H1 (cell line): ENCODE measurements around the gene SPDEF. TPM values are rescaled to one million over a fixed set of nuclear protein-coding genes. Genes with fewer than 3 reads are reported as not detected.
A peak's percentile ranks its signal among the peaks of the same experiment; 100 is the strongest.

Source experiments
- CTCF ChIA-PET: fragments of 300-600 bp; sonication (Branson Sonifier 250); formaldehyde crosslinking; loops from one replicate; lab custom pipeline; 2021; ENCODE audit not compliant: partially characterized antibody; lab: Charles Lee
- POLR2A ChIA-PET: fragments of 300-600 bp; sonication (Branson Sonifier 250); formaldehyde crosslinking; loops from one replicate; lab custom pipeline; 2021; ENCODE audit warnings: inconsistent platforms; ENCODE audit not compliant: partially characterized antibody; lab: Charles Lee
- DNase-seq, 2 experiments: peaks; one replicate each; pipeline versions ENCODE4 v3.0.0 to v3.0.0-alpha.2; 2010 to 2022; ENCODE audit warnings: low spot score in 2 of 2, low read depth in 1 of 2, mixed read lengths in 1 of 2
- FAIRE-seq: peaks from 2 replicates; lab custom pipeline; 2011; peaks lifted over from hg19 to GRCh38; lab: Jason Lieb, UNC
- H2AFZ ChIP-seq: 2 replicates; pipeline ENCODE4 v1.8.1; 2012; ENCODE audit warnings: low read length, inconsistent platforms
- H2AK5ac ChIP-seq: 2 replicates; pipeline ENCODE4 v1.6.1; 2013; ENCODE audit warnings: low read depth, low read length
- H2BK120ac ChIP-seq: replicated peaks from 2 replicates; pipeline ENCODE3; 2013; ENCODE audit warnings: low read depth, low read length, inconsistent platforms
- H2BK12ac ChIP-seq: 2 replicates; pipeline ENCODE4 v1.6.1; 2013; ENCODE audit warnings: low read depth, low read length
- H2BK15ac ChIP-seq: 2 replicates; pipeline ENCODE4 v1.6.1; 2013; ENCODE audit warnings: low read length
- H2BK20ac ChIP-seq: 2 replicates; pipeline ENCODE4 v1.6.1; 2013; ENCODE audit warnings: low read length
- H2BK5ac ChIP-seq: 2 replicates; pipeline ENCODE4 v1.6.1; 2013; ENCODE audit warnings: low read depth, low read length
- H3K14ac ChIP-seq: 2 replicates; pipeline ENCODE4 v1.6.1; 2013; ENCODE audit warnings: inconsistent platforms; ENCODE audit not compliant: insufficient read length
- H3K18ac ChIP-seq: 2 replicates; pipeline ENCODE4 v1.6.1; 2013; ENCODE audit warnings: low read length; ENCODE audit errors: extremely low read depth
- H3K23ac ChIP-seq: 2 replicates; pipeline ENCODE4 v1.6.1; 2013; ENCODE audit warnings: inconsistent platforms; ENCODE audit not compliant: insufficient read length
- H3K23me2 ChIP-seq: 2 replicates; pipeline ENCODE4 v1.6.1; 2013; ENCODE audit warnings: low read depth, low read length
- H3K27ac ChIP-seq: 2 replicates; pipeline ENCODE4 v1.6.1; 2011; ENCODE audit warnings: low read depth, low read length, inconsistent platforms
- H3K27me3 ChIP-seq, 4 experiments: replicated peaks in 1 of 4; 1 replicate in 1 of 4; 2 replicates in 3 of 4; pipeline versions ENCODE4 v1.6.1 to v1.8.1; 2011 to 2013; ENCODE audit warnings: low read length in 3 of 4, mild to moderate bottlenecking in 3 of 4, inconsistent platforms in 2 of 4, mixed read lengths in 2 of 4, moderate library complexity in 1 of 4; ENCODE audit not compliant: control insufficient read depth in 3 of 4, insufficient read depth in 3 of 4; ENCODE audit errors: extremely low read depth in 1 of 4
- H3K36me3 ChIP-seq, 4 experiments: 2 replicates each; pipeline versions ENCODE4 v1.6.1 to v1.8.1; 2011 to 2013; ENCODE audit warnings: mild to moderate bottlenecking in 4 of 4, low read length in 3 of 4, moderate library complexity in 2 of 4, control low read depth in 1 of 4, inconsistent platforms in 1 of 4; ENCODE audit not compliant: insufficient read depth in 4 of 4, control insufficient read depth in 2 of 4
- H3K4ac ChIP-seq: replicated peaks from 2 replicates; pipeline ENCODE3; 2013; ENCODE audit warnings: low read length, low read depth, mixed read lengths, inconsistent platforms; ENCODE audit not compliant: insufficient read length
- H3K4me1 ChIP-seq, 4 experiments: replicated peaks in 1 of 4; 1 replicate in 1 of 4; 2 replicates in 3 of 4; pipeline versions ENCODE4 v1.6.1 to v1.8.1; 2011 to 2013; ENCODE audit warnings: low read length in 3 of 4, inconsistent platforms in 2 of 4, mixed read lengths in 1 of 4; ENCODE audit not compliant: insufficient read depth in 4 of 4, control insufficient read depth in 3 of 4
- H3K4me2 ChIP-seq, 2 experiments: 2 replicates each; pipeline versions ENCODE4 v1.6.1 to v1.8.1; 2011 to 2013; ENCODE audit warnings: low read depth in 2 of 2, low read length in 2 of 2, control low read depth in 1 of 2, inconsistent platforms in 1 of 2, mild to moderate bottlenecking in 1 of 2; ENCODE audit not compliant: insufficient read depth in 1 of 2
- H3K4me3 ChIP-seq, 4 experiments: fragments of 200-600, 300-600 bp in 1 of 4; sonication (generic), shearing (Covaris generic), sonication (Bioruptor Twin) in 1 of 4; 2 replicates each; pipeline versions ENCODE4 v1.5.1 to v1.8.1; 2011 to 2016; ENCODE audit warnings: low read length in 4 of 4, low read depth in 3 of 4, control low read depth in 2 of 4, inconsistent platforms in 2 of 4, mild to moderate bottlenecking in 2 of 4, mixed read lengths in 1 of 4, moderate library complexity in 1 of 4; ENCODE audit not compliant: insufficient read depth in 2 of 4; ENCODE audit errors: extremely low read depth in 1 of 4
- H3K56ac ChIP-seq: replicated peaks from 2 replicates; pipeline ENCODE3; 2013; ENCODE audit warnings: low read depth, mild to moderate bottlenecking, mixed read lengths, low read length, inconsistent platforms; ENCODE audit not compliant: insufficient read length
- H3K79me1 ChIP-seq: 2 replicates; pipeline ENCODE4 v1.6.1; 2013; ENCODE audit warnings: low read depth, low read length, control low read depth
- H3K79me2 ChIP-seq, 2 experiments: 2 replicates each; pipeline versions ENCODE4 v1.6.1 to v1.8.1; 2012 to 2013; ENCODE audit warnings: low read length in 2 of 2, mild to moderate bottlenecking in 2 of 2, inconsistent platforms in 1 of 2; ENCODE audit not compliant: insufficient read depth in 2 of 2, control insufficient read depth in 1 of 2
- H3K9ac ChIP-seq, 4 experiments: replicated peaks in 1 of 4; 1 replicate in 1 of 4; 2 replicates in 3 of 4; pipeline versions ENCODE4 v1.6.1 to v1.8.1; 2011 to 2013; ENCODE audit warnings: low read depth in 3 of 4, low read length in 3 of 4, control low read depth in 2 of 4, mild to moderate bottlenecking in 2 of 4, moderate library complexity in 2 of 4, inconsistent platforms in 1 of 4; ENCODE audit errors: extremely low read depth in 1 of 4
- H3K9me3 ChIP-seq, 2 experiments: 2 replicates each; pipeline versions ENCODE4 v1.6.1 to v1.8.1; 2012 to 2013; ENCODE audit warnings: mild to moderate bottlenecking in 2 of 2, moderate library complexity in 2 of 2, control low read depth in 1 of 2, inconsistent platforms in 1 of 2, low read depth in 1 of 2, low read length in 1 of 2, mixed read lengths in 1 of 2; ENCODE audit not compliant: insufficient read depth in 2 of 2
- H4K20me1 ChIP-seq, 2 experiments: replicated peaks in 1 of 2; 2 replicates each; pipeline versions ENCODE3 to v1.8.1; 2011 to 2013; ENCODE audit warnings: inconsistent platforms in 2 of 2, low read length in 2 of 2, mild to moderate bottlenecking in 1 of 2; ENCODE audit not compliant: insufficient read depth in 2 of 2, control insufficient read depth in 1 of 2
- H4K5ac ChIP-seq: 2 replicates; pipeline ENCODE4 v1.6.1; 2013; ENCODE audit warnings: low read length, low read depth, mixed read lengths, inconsistent platforms; ENCODE audit not compliant: insufficient read length
- H4K8ac ChIP-seq: 2 replicates; pipeline ENCODE4 v1.8.0; 2013; ENCODE audit warnings: mild to moderate bottlenecking, moderate library complexity, low read length, inconsistent platforms; ENCODE audit not compliant: insufficient read depth; ENCODE audit errors: extremely low read depth
- H4K91ac ChIP-seq: replicated peaks from 2 replicates; pipeline ENCODE3; 2013; ENCODE audit warnings: low read length, mixed read lengths, inconsistent platforms; ENCODE audit not compliant: insufficient read length
- CTBP2 ChIP-seq: IDR thresholded peaks from 2 replicates; pipeline ENCODE4 v1.7.0; 2011; ENCODE audit warnings: borderline replicate concordance, mild to moderate bottlenecking, moderate library complexity, mixed read lengths, low read length; ENCODE audit not compliant: insufficient read depth, insufficient read length
- HDAC6 ChIP-seq: IDR thresholded peaks from one replicate; pipeline ENCODE4 v1.7.1; 2012; ENCODE audit warnings: low read depth, mild to moderate bottlenecking, inconsistent platforms, low read length, moderate library complexity
- KDM5A ChIP-seq: fragments of 200-600 bp; IDR thresholded peaks from 2 replicates; pipeline ENCODE4 v1.7.1; 2012; ENCODE audit warnings: mild to moderate bottlenecking, low read length, inconsistent platforms, mixed read lengths
- SP2 ChIP-seq: IDR thresholded peaks from 2 replicates; pipeline ENCODE4 v1.6.1; 2012; ENCODE audit warnings: mild to moderate bottlenecking, low read length, inconsistent platforms
- SP4 ChIP-seq: IDR thresholded peaks from 2 replicates; pipeline ENCODE4 v1.6.1; 2012; ENCODE audit warnings: low read length, inconsistent platforms
- ZNF274 ChIP-seq: IDR thresholded peaks from 2 replicates; pipeline ENCODE4 v1.7.0; 2012; ENCODE audit warnings: low read length, borderline replicate concordance; ENCODE audit errors: extremely low read depth
- WGBS, 2 experiments: shearing (Covaris generic) in 1 of 2; methylation state at CpG; one replicate each; pipeline versions ENCODE4 v1.1.6 to v1.1.7; 2013 to 2015; ENCODE audit warnings: low lambda C conversion rate in 2 of 2, mixed read lengths in 2 of 2, inconsistent platforms in 1 of 2, low coverage in 1 of 2, missing lambda C conversion rate in 1 of 2; ENCODE audit not compliant: insufficient replicate concordance in 2 of 2, insufficient coverage in 1 of 2, insufficient read length in 1 of 2; ENCODE audit errors: extremely low coverage in 1 of 2, missing lambda C conversion rate in 1 of 2; 5-methylcytosine and 5-hydroxymethylcytosine counted together
- polyA plus RNA-seq, 7 experiments: library from polyadenylated mRNA; depleted of rRNA in 3 of 7; stranded (reverse) in 5 of 7; unstranded in 2 of 7; fragments of >200 nt in 5 of 7; fragments of 200-250 nt in 2 of 7; gene quantifications; 1 replicate in 5 of 7; 2 replicates in 1 of 7; 4 replicates in 1 of 7; pipeline versions ENCODE4 v1.2.1 to v1.2.3, GENCODE V29; 2011 to 2013; ENCODE audit warnings: missing spikeins in 2 of 7, mixed read lengths in 2 of 7
- total RNA-seq: library from RNA; stranded (reverse); fragmentation: NEBNext Ultra II Directional; extraction: Animal tissue kit (Norgen Biotek cat#: 25700); gene quantifications from 2 replicates; pipeline ENCODE4 v1.2.1, GENCODE V29; 2021

The SPDEF gene
- total and polyA plus RNA-seq, 2 of the 8 experiments (the other 6 are each of a cell fraction or from before 2014, with no cell fraction given) = 0.15 to 0.30 TPM

- no peak overlapping the region for H3K4me3 ChIP-seq
- no peaks in the 10 kb centered on the region for H3K9me3 ChIP-seq
- H4K8ac ChIP-seq = no peak overlapping the region
- no peak overlapping the region for H2AK5ac ChIP-seq
- H3K27ac ChIP-seq = no peak overlapping the region
- H3K79me2 ChIP-seq = no peaks in the 10 kb centered on the region
- 0 out of 2 replicates have a peak overlapping the region, but pooled peaks have one; percentile 61 for H2BK15ac ChIP-seq
- peaks cover 3% of the 10 kb centered on the region; the same call in 1 of the 2 replicates for H3K79me1 ChIP-seq
- H2BK120ac ChIP-seq = no peak overlapping the region
- H2BK20ac ChIP-seq = 0 out of 2 replicates have a peak overlapping the region, but pooled peaks have one; percentile 61
- no peak overlapping the region for H4K91ac ChIP-seq
- TF ChIP-seq ZNF274 (no peak), SP2 (no peak), KDM5A (no peak), HDAC6 (no peak), CTBP2 (no peak), SP4 (no peak)
- H4K5ac ChIP-seq = no peak overlapping the region
- H3K23me2 ChIP-seq = peaks cover 12% of the 10 kb centered on the region
- peaks cover 0 to 6% (median 1%) of the 10 kb centered on the region in 4 experiments; a peak in 2 of 7 replicates for H3K27me3 ChIP-seq
- H3K9ac ChIP-seq = no peak overlapping the region
- H4K20me1 ChIP-seq = peaks cover 0 to 4% of the 10 kb centered on the region in 2 experiments
- no peak overlapping the region for H3K14ac ChIP-seq
- no peak overlapping the region for H3K4me2 ChIP-seq
- CTCF ChIA-PET = interaction anchor here (0.8 to 4.5 kb wide), 10 partner anchors 9 to 722 kb away, joined by 3 to 23 read pairs (median 4); partner anchors contain the start of gene SMIM29
- H3K4ac ChIP-seq = no peak overlapping the region
- POLR2A ChIA-PET = interaction anchor here (1.9 to 2.7 kb wide), 2 partner anchors 10 to 14 kb away, joined by 8 to 15 read pairs; no protein-coding TSS in a partner anchor
- no peak overlapping the region for H2BK5ac ChIP-seq
- FAIRE-seq = no peak
- H3K56ac ChIP-seq = no peak overlapping the region
- no peaks in the 10 kb centered on the region for H3K36me3 ChIP-seq
- H2BK12ac ChIP-seq = peak overlapping the region; percentile 39; the same call in 1 of the 2 replicates
- no peak for DNase-seq
- no peak overlapping the region for H3K23ac ChIP-seq
- 86% methylated on average over 17 of the region's 22 CpGs; no CpG with 5 or more reads in 1 of the 2 experiments for WGBS, 2 experiments
- H3K4me1 ChIP-seq = peaks cover 0 to 17% (median 9%) of the 10 kb centered on the region in 4 experiments; a peak in 5 of 7 replicates
- H2AFZ ChIP-seq = no peak overlapping the region
- no peak overlapping the region; the same call in 1 of the 2 replicates for H3K18ac ChIP-seq
These were observed 39.5 kb downstream of the SPDEF start for GRCh38 chr6:34516391-34517324.
